HepG2 (cell line): Measurements from ENCODE around the gene ERMARD.

Source experiments
- NR2F2 ChIP-seq: IDR thresholded peaks from 2 replicates; pipeline ENCODE4 v1.6.1; 2012; ENCODE audit warnings: low read depth, inconsistent platforms, borderline replicate concordance
- TFE3 ChIP-seq: IDR thresholded peaks from 2 replicates; pipeline ENCODE4 v1.6.1; 2016

- TF ChIP-seq NR2F2 (no peak), TFE3 (no peak)
Measured at GRCh38 chr6:169723200-169723909, 28.1 kb upstream of the ERMARD start.
